Ishikawa (cell line): ENCODE results near the gene PTPRD.

ENCODE experiments used
- CREB1 ChIP-seq: IDR thresholded peaks from 2 replicates; pipeline ENCODE4 v1.6.1; 2012; ENCODE audit warnings: low read depth
- EP300 ChIP-seq: IDR thresholded peaks from 2 replicates; pipeline ENCODE4 v1.6.1; 2012; ENCODE audit warnings: borderline replicate concordance
- MAX ChIP-seq: IDR thresholded peaks from 2 replicates; pipeline ENCODE4 v1.6.1; 2012
- NFIC ChIP-seq: IDR thresholded peaks from 2 replicates; pipeline ENCODE4 v1.6.1; 2012

GRCh38 chr9:9612755-9613154 lies 1000.0 kb downstream of the PTPRD start:
- no peak for TF ChIP-seq EP300
- TF ChIP-seq CREB1: no peak
- TF ChIP-seq NFIC: no peak
- no peak for TF ChIP-seq MAX
